HG02840 (cell line): Measurements from ENCODE around the gene PCCA.
"Not testable (repeated sequence)": the region's sequence is repeated elsewhere in the genome, so short reads cannot be mapped to it uniquely, and the experiment has no call there.

Experiments
- ATAC-seq: cut with Tn5 transposase; IDR thresholded peaks from one replicate; pipeline ENCODE4 v1.9.1; 2021; ENCODE audit warnings: mild to moderate bottlenecking, moderate library complexity, moderate number of reproducible peaks; ENCODE audit not compliant: unreplicated experiment, low FRiP score

Gene PCCA

GRCh38 chr13:100088644-100089464, at the start of gene PCCA:
Gene PCCA (plus strand): TSS chr13:100089093. CDS start chr13:100089121, 28 bp downstream.
- ATAC-seq, result peak; percentile 97

- ATAC-seq, result no peak
These were observed 49.2 kb upstream of the PCCA start for GRCh38 chr13:100039740-100040139.

- ATAC-seq, result no peak
These were observed 48.7 kb upstream of the PCCA start for GRCh38 chr13:100040196-100040595.

- ATAC-seq, result no peak
These were observed 44.0 kb upstream of the PCCA start for GRCh38 chr13:100044936-100045335.

- ATAC-seq, result no peak
These were observed 43.5 kb upstream of the PCCA start for GRCh38 chr13:100045355-100045754.

GRCh38 chr13:100051070-100051469, 37.8 kb upstream of the PCCA start:
- ATAC-seq, result no peak

GRCh38 chr13:100059827-100060226, 29.1 kb upstream of the PCCA start:
- ATAC-seq, result no peak

GRCh38 chr13:100063333-100063732, 25.6 kb upstream of the PCCA start:
- ATAC-seq, result no peak

- no peak for ATAC-seq
These were observed 25.0 kb upstream of the PCCA start for GRCh38 chr13:100063906-100064305.

- no peak for ATAC-seq
These were observed 20.6 kb upstream of the PCCA start for GRCh38 chr13:100068133-100068931.

- no peak for ATAC-seq
These were observed 19.6 kb upstream of the PCCA start for GRCh38 chr13:100069278-100069677.

- no peak for ATAC-seq
These were observed 12.9 kb upstream of the PCCA start for GRCh38 chr13:100075700-100076587.

- ATAC-seq, result not testable (repeated sequence)
These were observed 9.9 kb upstream of the PCCA start for GRCh38 chr13:100079003-100079402.

- not testable (repeated sequence) for ATAC-seq
These were observed 5.5 kb upstream of the PCCA start for GRCh38 chr13:100083401-100083800.

GRCh38 chr13:100088273-100088643, 635 bp upstream of the PCCA start:
- no peak for ATAC-seq

GRCh38 chr13:100089465-100090032, 656 bp downstream of the PCCA start:
- ATAC-seq, result peak; percentile 14

GRCh38 chr13:100090861-100091260, 2.0 kb downstream of the PCCA start:
- no peak for ATAC-seq

GRCh38 chr13:100091391-100091790, 2.5 kb downstream of the PCCA start:
- ATAC-seq, result no peak

GRCh38 chr13:100092273-100092672, 3.4 kb downstream of the PCCA start:
- not testable (repeated sequence) for ATAC-seq

- ATAC-seq, result no peak
These were observed 6.6 kb downstream of the PCCA start for GRCh38 chr13:100095498-100095897.
